Gastrocnemius medialis (tissue), 4 donors: ENCODE data around the gene MICAL1. TPM values are rescaled to one million over a fixed set of nuclear protein-coding genes. Genes with fewer than 3 reads are reported as not detected.

ENCODE experiments used
- ATAC-seq, 2 donors: fragments of 150-250 bp; one replicate each; pipeline ENCODE4 v1.9.1; 2016
- DNase-seq, 2 donors: peaks; one replicate each; pipeline ENCODE4 v3.0.0-alpha.2; 2019
- H3K27ac ChIP-seq, 4 donors: fragments of 200-600 bp; sonication (generic); 1 replicate in 1 of 4; 2 replicates in 3 of 4; pipeline ENCODE4 v1.5.1; 2016 to 2018; ENCODE audit warnings: mild to moderate bottlenecking in 2 of 4, moderate library complexity in 1 of 4
- H3K27me3 ChIP-seq, 3 donors: fragments of 200-600 bp; sonication (generic) in 2 of 3; 1 replicate in 1 of 3; 2 replicates in 2 of 3; pipeline versions ENCODE4 v1.5.1 to v1.6.0; 2016 to 2019; ENCODE audit warnings: mild to moderate bottlenecking in 1 of 3, moderate library complexity in 1 of 3
- H3K36me3 ChIP-seq, 2 donors: fragments of 200-600 bp; sonication (generic) in 1 of 2; one replicate each; pipeline ENCODE4 v1.5.1; 2017 to 2018
- H3K4me1 ChIP-seq, 2 donors: fragments of 200-600 bp; sonication (generic) in 1 of 2; one replicate each; pipeline ENCODE4 v1.5.1; 2016 to 2017; ENCODE audit warnings: mild to moderate bottlenecking in 2 of 2
- H3K4me3 ChIP-seq, 4 donors: fragments of 200-600 bp; sonication (generic) in 3 of 4; 1 replicate in 1 of 4; 2 replicates in 3 of 4; pipeline ENCODE4 v1.5.1; 2016 to 2019; ENCODE audit warnings: mild to moderate bottlenecking in 2 of 4
- H3K9me3 ChIP-seq, 3 donors: fragments of 200-600 bp; sonication (generic) in 2 of 3; 1 replicate in 1 of 3; 2 replicates in 2 of 3; pipeline ENCODE4 v1.5.1; 2016 to 2019
- POLR2A ChIP-seq, 2 donors: fragments of 450-650 bp; IDR thresholded peaks; one replicate each; pipeline ENCODE4 v1.6.1; 2017; ENCODE audit warnings: antibody characterized with exemption in 2 of 2, mild to moderate bottlenecking in 2 of 2, moderate library complexity in 2 of 2
- in situ Hi-C, 4 donors: fragments of 200-750 bp; cut with MboI; loops; one replicate each; pipeline versions ENCODE4 v1.15.0 to v1.8.0; 2017; ENCODE audit warnings: low sequenced_read_pairs in 4 of 4
- intact Hi-C: fragments of 100-400 bp; cut with DNase I; formaldehyde crosslinking; loops from one replicate; pipeline ENCODE4 v1.15.1; 2023; ENCODE audit warnings: low total_unique reads
- total RNA-seq, 4 donors: library from RNA; depleted of rRNA; stranded (reverse); fragments of >200 nt; gene quantifications; one replicate each; pipeline versions ENCODE4 v1.1.0 to v1.2.3, GENCODE V29; 2016
- TF ChIP-seq, protein P1 (sequence below), 5 experiments: fragments of 450-650 bp in 3 of 5; fragments of 200-600 bp in 2 of 5; sonication (generic) in 2 of 5; IDR thresholded peaks in 4 of 5; conservative IDR thresholded peaks in 1 of 5; 1 replicate in 4 of 5; 2 replicates in 1 of 5; pipeline ENCODE4 v1.5.1; 2016 to 2019; ENCODE audit warnings: antibody characterized with exemption in 5 of 5, mild to moderate bottlenecking in 3 of 5, moderate library complexity in 3 of 5

Gene MICAL1
- total RNA-seq, 4 donors from 2014 or later: 6.0 to 11.6 (median 8.0) TPM

DNA sequence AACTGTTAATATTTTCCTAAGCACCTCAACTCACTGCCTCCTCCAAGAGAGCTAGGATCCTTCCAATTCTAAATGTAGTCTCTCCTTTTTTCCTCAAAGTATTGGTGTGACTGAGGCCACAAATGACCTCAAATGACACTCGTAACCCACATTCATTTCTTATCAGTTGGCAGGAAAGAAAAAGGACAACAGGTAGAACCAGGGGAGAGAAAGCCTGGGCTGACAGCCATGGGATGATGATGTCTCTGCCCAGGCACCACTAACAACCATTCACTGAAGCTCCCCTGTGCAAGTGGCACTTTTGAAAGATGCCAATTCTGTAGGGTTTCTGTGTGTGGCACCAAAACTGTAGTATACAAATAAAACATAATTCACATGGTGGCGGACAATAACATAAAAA lies 20.1 kb upstream of the MICAL1 start:
- no peak for ATAC-seq
- Histone ChIP-seq H3K36me3 (peaks cover 0 to 65% of the 10 kb centered on the region in 2 donors), H3K27ac (no peak overlapping the region), H3K9me3 (no peaks in the 10 kb centered on the region), H3K4me3 (no peak overlapping the region), H3K27me3 (no peaks in the 10 kb centered on the region), H3K4me1 (peaks cover 24% of the 10 kb centered on the region in 2 donors)
- intact Hi-C loops: no loop called here
- DNase-seq: no peak
- TF ChIP-seq POLR2A (IDR thresholded peaks at IDR 0.05): no peak
- TF ChIP-seq, protein P1, sequence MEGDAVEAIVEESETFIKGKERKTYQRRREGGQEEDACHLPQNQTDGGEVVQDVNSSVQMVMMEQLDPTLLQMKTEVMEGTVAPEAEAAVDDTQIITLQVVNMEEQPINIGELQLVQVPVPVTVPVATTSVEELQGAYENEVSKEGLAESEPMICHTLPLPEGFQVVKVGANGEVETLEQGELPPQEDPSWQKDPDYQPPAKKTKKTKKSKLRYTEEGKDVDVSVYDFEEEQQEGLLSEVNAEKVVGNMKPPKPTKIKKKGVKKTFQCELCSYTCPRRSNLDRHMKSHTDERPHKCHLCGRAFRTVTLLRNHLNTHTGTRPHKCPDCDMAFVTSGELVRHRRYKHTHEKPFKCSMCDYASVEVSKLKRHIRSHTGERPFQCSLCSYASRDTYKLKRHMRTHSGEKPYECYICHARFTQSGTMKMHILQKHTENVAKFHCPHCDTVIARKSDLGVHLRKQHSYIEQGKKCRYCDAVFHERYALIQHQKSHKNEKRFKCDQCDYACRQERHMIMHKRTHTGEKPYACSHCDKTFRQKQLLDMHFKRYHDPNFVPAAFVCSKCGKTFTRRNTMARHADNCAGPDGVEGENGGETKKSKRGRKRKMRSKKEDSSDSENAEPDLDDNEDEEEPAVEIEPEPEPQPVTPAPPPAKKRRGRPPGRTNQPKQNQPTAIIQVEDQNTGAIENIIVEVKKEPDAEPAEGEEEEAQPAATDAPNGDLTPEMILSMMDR (IDR thresholded peaks at IDR 0.05 in 4 of 5, conservative IDR thresholded peaks at IDR 0.05 in 1 of 5): no peak
- in situ Hi-C loops: no loop called here

DNA sequence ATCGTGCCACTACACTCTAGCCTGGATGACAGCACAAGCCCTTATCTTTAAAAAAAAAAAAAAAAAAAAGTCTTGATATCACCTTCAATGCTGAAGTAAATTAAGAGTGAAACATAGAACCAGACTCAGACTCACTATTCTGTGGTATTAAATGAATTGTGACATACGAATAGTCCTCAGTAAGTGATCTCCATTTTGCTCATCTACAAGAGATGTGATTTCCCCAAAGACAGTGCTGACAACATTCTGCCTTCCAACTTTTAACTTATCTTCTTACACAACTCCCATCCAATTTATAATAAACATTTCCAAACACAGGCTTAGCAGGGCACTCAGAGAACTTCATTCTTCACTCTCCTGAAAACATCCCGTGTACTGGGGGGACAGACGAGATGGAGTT lies 19.4 kb upstream of the MICAL1 start:
- H3K27me3 ChIP-seq: no peaks in the 10 kb centered on the region
- H3K9me3 ChIP-seq: no peaks in the 10 kb centered on the region
- peaks cover 0 to 66% of the 10 kb centered on the region in 2 donors for H3K36me3 ChIP-seq
- TF ChIP-seq, protein P1 (IDR thresholded peaks at IDR 0.05 in 4 of 5, conservative IDR thresholded peaks at IDR 0.05 in 1 of 5): no peak
- TF ChIP-seq POLR2A (IDR thresholded peaks at IDR 0.05): no peak
- DNase-seq (no peak), ATAC-seq (no peak)
- in situ Hi-C loops: no loop called here
- H3K4me3 ChIP-seq: no peak overlapping the region
- peaks cover 17 to 18% of the 10 kb centered on the region in 2 donors for H3K4me1 ChIP-seq
- H3K27ac ChIP-seq: no peak overlapping the region
- intact Hi-C loops: no loop called here

DNA sequence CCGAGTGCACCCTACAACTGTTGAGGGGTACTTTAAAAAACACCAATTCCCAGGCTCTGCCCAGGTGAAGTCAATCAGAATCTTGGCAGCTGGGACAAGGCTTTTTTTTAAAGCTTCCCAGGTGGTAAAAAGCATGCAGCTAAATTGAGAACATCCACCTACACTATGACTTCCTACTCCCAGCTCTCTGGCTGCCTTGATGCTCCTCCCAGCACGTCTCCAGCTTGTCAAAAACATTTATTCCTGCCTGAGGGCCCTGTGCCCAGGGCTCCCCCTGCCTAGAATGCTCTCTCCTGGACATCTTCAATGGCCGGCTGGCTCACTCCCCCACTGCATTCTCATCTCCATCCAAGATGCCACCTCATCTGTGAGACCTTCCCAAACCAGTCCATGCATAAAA lies 17.5 kb upstream of the MICAL1 start:
- intact Hi-C loops: no loop called here
- no peak overlapping the region for H3K4me3 ChIP-seq
- peaks cover 1 to 3% of the 10 kb centered on the region in 2 donors for H3K4me1 ChIP-seq
- H3K27ac ChIP-seq: no peak overlapping the region
- no peaks in the 10 kb centered on the region for H3K9me3 ChIP-seq
- DNase-seq (no peak), ATAC-seq (no peak)
- H3K27me3 ChIP-seq: no peaks in the 10 kb centered on the region
- H3K36me3 ChIP-seq: peaks cover 0 to 70% of the 10 kb centered on the region in 2 donors
- TF ChIP-seq, protein P1 (IDR thresholded peaks at IDR 0.05 in 4 of 5, conservative IDR thresholded peaks at IDR 0.05 in 1 of 5): no peak
- TF ChIP-seq POLR2A (IDR thresholded peaks at IDR 0.05): no peak
- in situ Hi-C loops: no loop called here

DNA sequence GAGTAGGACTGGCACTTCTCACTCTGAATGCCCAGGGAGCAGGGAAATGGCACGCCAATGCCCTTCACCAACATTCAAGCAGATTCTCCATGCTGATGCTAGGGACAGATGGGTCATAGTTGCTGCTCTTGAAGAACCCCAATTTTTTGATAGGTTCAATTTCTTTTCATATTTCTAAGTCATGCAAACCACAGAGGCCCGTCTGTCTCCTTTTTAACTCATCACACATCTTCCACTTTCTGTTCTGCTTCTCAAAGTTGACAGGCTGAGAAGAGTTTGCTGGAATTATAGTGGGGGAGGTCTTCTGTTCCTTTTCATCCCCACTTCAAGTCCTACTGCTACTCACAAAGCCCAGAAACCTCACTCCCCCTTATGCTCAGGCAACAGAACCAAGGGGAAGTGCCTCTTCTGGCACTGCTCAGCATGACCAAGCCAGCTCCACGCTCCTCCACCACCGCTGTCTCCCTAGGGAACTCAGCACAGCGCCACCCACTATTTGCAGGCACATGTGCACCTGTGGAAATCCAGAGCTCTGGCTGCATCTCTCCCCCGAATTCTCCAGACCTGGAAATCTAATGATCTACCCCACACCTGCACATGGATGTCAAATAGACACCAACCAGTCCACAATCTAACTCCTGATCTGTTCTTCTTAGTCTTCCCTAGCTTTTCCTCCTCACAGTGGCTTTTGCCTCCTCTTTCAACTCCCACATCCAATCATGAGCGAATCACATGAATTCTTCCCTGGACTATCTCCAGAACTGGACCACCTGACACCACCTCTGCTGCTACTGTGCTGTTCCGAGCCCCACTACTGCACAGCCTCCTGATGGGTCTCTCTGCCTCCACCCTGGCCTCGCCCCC lies 16.8 kb upstream of the MICAL1 start:
- no peak overlapping the region for H3K4me3 ChIP-seq
- DNase-seq (no peak), ATAC-seq (no peak)
- H3K36me3 ChIP-seq: peaks cover 0 to 75% of the 10 kb centered on the region in 2 donors
- in situ Hi-C loops: no loop called here
- no peaks in the 10 kb centered on the region for H3K4me1 ChIP-seq
- intact Hi-C loops: no loop called here
- TF ChIP-seq POLR2A (IDR thresholded peaks at IDR 0.05): no peak
- TF ChIP-seq, protein P1 (IDR thresholded peaks at IDR 0.05 in 4 of 5, conservative IDR thresholded peaks at IDR 0.05 in 1 of 5): no peak
- no peak overlapping the region for H3K27ac ChIP-seq
- no peaks in the 10 kb centered on the region for H3K9me3 ChIP-seq
- H3K27me3 ChIP-seq: no peaks in the 10 kb centered on the region
